GM19328 (cell line): Measurements from ENCODE around the gene SURF1.
A peak's percentile ranks its signal among the peaks of the same experiment; 100 is the strongest.
"Not testable (repeated sequence)": the region's sequence is repeated elsewhere in the genome, so short reads cannot be mapped to it uniquely, and the experiment has no call there.

Experiments
- ATAC-seq: cut with Tn5 transposase; IDR thresholded peaks from one replicate; pipeline ENCODE4 v1.9.1; 2021; ENCODE audit warnings: mild to moderate bottlenecking, moderate library complexity; ENCODE audit not compliant: unreplicated experiment

The SURF1 gene

GRCh38 chr9:133384736-133385321 is 28.5 kb upstream of the SURF1 start:
- ATAC-seq = no peak

GRCh38 chr9:133383438-133383837 is 27.2 kb upstream of the SURF1 start:
- no peak for ATAC-seq

DNA sequence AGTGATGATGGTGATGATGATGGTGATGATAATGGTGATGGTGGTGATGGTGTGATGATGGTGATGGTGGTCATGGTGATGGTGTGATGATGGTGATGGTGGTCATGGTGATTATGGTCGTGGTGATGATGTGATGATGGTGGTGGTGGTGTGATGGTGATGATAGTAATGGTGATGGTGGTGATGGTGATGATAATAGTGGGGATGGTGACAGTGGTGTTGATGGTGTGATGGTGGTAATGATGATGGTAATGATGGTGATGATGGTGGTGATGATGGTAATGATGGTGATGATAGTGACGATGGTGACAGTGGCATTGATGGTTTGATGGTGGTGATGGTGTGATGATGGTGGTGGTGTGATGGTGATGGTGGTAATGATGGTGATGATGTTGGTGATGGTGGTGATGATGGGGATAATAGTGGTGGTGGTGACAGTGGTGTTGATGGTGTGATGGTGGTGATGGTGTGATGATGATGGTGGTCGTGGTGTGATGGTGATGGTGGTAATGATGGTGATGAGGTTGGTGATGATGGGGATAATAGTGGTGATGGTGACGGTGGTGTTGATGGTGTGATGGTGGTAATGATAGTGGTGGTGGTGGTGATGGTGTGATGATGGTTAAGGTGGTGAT is 26.3 kb upstream of the SURF1 start:
- no peak for ATAC-seq

- ATAC-seq = no peak
Measured at GRCh38 chr9:133380734-133381133, 24.4 kb upstream of the SURF1 start.

GRCh38 chr9:133379153-133380086 is 23.1 kb upstream of the SURF1 start:
- ATAC-seq = no peak

GRCh38 chr9:133378408-133378962 is 22.2 kb upstream of the SURF1 start:
- no peak for ATAC-seq

- ATAC-seq = no peak
Measured at GRCh38 chr9:133377721-133378216, 21.5 kb upstream of the SURF1 start.

GRCh38 chr9:133377280-133377679 is 21.0 kb upstream of the SURF1 start:
- not testable (repeated sequence) for ATAC-seq

DNA sequence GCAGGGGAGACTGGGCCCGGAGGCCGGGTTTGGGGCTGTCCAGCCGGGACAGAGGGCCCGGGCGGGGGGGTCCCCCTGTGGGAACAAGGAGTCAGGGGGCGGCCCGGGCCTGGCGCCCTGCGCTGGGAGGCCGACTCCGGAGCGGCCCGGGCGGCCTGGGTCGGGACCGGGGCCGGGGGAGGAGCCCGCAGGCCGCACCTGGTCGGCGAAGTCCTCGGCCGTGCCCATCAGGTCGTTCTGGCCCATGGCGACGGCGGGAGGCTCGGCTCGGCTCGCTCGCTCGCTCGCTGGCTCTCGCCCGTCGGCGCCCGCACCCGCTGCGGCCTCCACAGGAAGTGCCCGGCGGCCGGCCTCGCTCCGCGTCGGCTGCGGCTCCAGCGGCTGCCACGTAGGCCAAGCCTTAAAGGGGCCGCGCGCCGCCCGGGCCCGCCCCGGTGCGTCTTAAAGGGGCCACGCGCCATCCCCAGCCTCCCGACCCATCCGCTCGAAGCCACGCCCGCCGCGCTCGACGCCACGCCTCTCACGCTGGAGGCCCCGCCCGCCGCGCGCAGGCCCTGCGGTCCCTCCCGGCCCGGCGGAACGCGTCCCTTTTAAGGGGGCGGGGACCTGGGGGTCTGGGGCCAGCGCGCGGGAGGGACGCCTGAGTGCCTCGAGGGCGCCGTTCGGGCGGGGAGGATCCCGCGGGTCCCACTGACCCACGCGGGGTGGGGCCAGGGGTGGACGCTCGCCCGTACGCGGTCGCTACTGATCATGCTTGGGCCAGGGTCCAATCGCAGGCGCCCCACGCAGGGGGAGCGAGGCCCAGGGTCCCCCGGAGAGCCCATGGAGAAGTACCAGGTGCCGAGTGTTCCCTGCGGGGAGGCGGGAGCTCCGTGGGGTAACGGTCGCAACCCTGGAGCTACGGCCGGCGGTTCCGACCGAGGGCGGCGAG is 19.7 kb upstream of the SURF1 start, which contains the start of the genes STKLD1 and SURF4:
Gene STKLD1, plus strand, starts transcription at position 643 of the 931 bp plus-strand sequence. Its CDS starts 108 bp downstream, at position 751.
Gene SURF4, minus strand, starts transcription at position 337 of the 931 bp plus-strand sequence. Its CDS starts 91 bp downstream, at position 246.
- peak; percentile 77 for ATAC-seq

- ATAC-seq = peak; percentile 30
Measured at GRCh38 chr9:133375116-133375723, 18.9 kb upstream of the SURF1 start.

DNA sequence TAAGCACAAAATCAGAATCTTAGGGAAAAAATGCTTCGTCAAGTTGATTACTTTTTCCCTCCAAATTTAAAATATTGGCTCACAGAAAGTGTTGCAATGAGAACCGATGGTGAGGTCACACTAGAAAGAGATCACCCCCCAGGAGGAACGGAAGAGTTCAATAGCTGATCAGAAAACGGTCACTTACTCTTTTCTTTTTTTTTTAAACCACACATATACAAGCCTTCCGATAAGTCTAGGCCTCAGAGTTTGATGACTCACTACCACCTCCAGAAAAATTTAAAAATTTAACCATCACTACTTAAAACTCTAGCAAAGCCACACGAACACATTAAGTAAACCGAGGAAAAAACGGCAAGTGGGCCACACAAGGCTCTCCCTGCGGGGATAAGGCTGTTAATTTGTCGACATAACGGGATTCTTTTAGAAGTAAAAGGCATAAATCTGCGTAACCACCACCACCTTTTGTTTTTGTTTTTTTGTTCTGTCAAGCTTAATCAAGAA is 18.4 kb upstream of the SURF1 start:
- ATAC-seq = no peak

- no peak for ATAC-seq
Measured at GRCh38 chr9:133372144-133372543, 15.9 kb upstream of the SURF1 start.

- no peak for ATAC-seq
Measured at GRCh38 chr9:133371261-133371711, 15.0 kb upstream of the SURF1 start.

GRCh38 chr9:133370685-133371084 is 14.4 kb upstream of the SURF1 start:
- ATAC-seq = no peak

GRCh38 chr9:133369933-133370332 is 13.6 kb upstream of the SURF1 start:
- ATAC-seq = no peak

- ATAC-seq = no peak
Measured at GRCh38 chr9:133369422-133369821, 13.1 kb upstream of the SURF1 start.

GRCh38 chr9:133368249-133368881 is 12.1 kb upstream of the SURF1 start:
- no peak for ATAC-seq

GRCh38 chr9:133367778-133368177 is 11.5 kb upstream of the SURF1 start:
- no peak for ATAC-seq

GRCh38 chr9:133367221-133367620 is 10.9 kb upstream of the SURF1 start:
- ATAC-seq = no peak
